GM12892 (cell line): ENCODE results near the gene PSD2.

Experiments
- POLR2A ChIP-seq: IDR thresholded peaks from 2 replicates; pipeline ENCODE4 v1.6.1; 2011; ENCODE audit warnings: low read depth, low read length, control low read depth
- POLR2AphosphoS5 ChIP-seq: IDR thresholded peaks from 2 replicates; pipeline ENCODE4 v1.6.1; 2011; ENCODE audit warnings: low read depth, low read length, control low read depth
- TAF1 ChIP-seq: IDR thresholded peaks from 2 replicates; pipeline ENCODE4 v1.6.1; 2011; ENCODE audit warnings: low read depth, mild to moderate bottlenecking, control low read depth, low read length, borderline replicate concordance

DNA sequence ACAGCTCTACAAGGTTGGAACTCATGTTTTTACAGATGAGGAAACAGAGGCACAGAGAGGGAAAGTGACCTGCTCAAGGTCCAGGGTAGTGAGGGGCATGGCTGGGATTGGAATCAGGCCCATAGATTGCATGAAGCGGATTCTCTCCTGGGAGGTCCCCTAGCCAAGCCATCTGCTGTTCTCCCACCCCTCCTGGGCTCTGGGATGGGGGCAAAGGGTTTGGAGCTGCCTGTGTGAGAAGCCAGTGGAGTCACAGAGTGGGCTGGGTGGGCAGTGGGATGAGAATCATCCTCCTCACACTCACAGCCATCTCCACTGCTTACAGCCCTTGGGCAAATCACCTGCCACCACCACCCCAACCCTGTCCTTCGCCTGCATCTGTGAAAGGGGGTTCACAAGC, 38.6 kb upstream of the PSD2 start:
- TF ChIP-seq TAF1 (no peak), POLR2A (no peak), POLR2AphosphoS5 (no peak)
